DOHH2 (cell line): ENCODE results near the gene MOB4.

ENCODE experiments used
- CTCF ChIP-seq: fragments of 200-600 bp; sonication (generic); IDR thresholded peaks from one replicate; pipeline ENCODE4 v1.5.1; 2014; ENCODE audit warnings: antibody characterized with exemption, mild to moderate bottlenecking, low read depth, low read length; ENCODE audit not compliant: poor library complexity, severe bottlenecking
- EZH2phosphoT487 ChIP-seq: fragments of 200-600 bp; sonication (generic); IDR thresholded peaks from 2 replicates; pipeline ENCODE4 v1.6.1; 2017; ENCODE audit warnings: borderline replicate concordance, mild to moderate bottlenecking, antibody characterized with exemption, low read length, moderate library complexity, mixed read lengths

GRCh38 chr2:197576631-197577030, 60.8 kb downstream of the MOB4 start:
- TF ChIP-seq CTCF, result no peak
- no peak for TF ChIP-seq EZH2phosphoT487
